ENCODE measurements around the gene IFT172. TPM values are rescaled to one million over a fixed set of nuclear protein-coding genes. Genes with fewer than 3 reads are reported as not detected.

The IFT172 gene
- total RNA-seq, 1 experiment from 2014 or later: 21.9 TPM

DNA sequence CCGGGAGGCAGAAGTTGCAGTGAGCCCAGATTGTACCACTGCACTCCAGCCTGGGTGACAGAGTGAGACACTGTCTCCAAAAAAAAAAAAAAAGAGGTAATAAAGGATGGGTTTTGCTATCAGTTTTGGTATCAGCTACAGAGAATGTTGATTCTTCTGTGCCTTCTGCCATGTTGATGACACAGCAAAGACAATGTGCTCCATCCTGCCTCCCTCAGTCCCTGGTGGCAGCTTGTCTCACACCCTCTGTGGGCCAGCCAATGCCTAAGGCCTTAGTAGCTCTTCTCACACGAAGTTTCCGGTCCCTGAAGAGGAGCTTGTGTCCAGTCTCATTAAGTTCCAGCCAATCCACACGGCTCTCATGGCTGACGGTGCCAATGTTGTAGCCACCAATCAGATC lies 17.6 kb downstream of the IFT172 start:
- Mint-ChIP-seq H3K4me1 (ENCODE audit: low read depth, unreplicated experiment) (no peaks in the 10 kb centered on the region), H3K9me3 (ENCODE audit: unreplicated experiment) (no peaks in the 10 kb centered on the region), H3K27me3 (ENCODE audit: insufficient read depth, unreplicated experiment) (no peaks in the 10 kb centered on the region), H3K27ac (ENCODE audit: unreplicated experiment) (no peak overlapping the region), H3K36me3 (ENCODE audit: insufficient read depth, unreplicated experiment) (no peaks in the 10 kb centered on the region), H3K4me3 (ENCODE audit: unreplicated experiment) (no peak overlapping the region)
- no peaks in the 10 kb centered on the region for H3K36me3 ChIP-seq (ENCODE audit: control insufficient read depth, insufficient read depth, low read length)
- ChIA-PET POLR2A (no interaction called here), CTCF (no interaction called here)
- intact Hi-C loops (cut with micrococcal nuclease; ENCODE audit: unreplicated experiment): no loop called here
- no peaks in the 10 kb centered on the region for H3K9me3 ChIP-seq
- H3K4me1 ChIP-seq: no peaks in the 10 kb centered on the region
- no TSS peak for BruUV-seq (replicated peaks)
- H3K27me3 ChIP-seq (replicated peaks; ENCODE audit: control insufficient read depth, insufficient read depth, low read length): no peaks in the 10 kb centered on the region
- TF ChIP-seq, protein P1, sequence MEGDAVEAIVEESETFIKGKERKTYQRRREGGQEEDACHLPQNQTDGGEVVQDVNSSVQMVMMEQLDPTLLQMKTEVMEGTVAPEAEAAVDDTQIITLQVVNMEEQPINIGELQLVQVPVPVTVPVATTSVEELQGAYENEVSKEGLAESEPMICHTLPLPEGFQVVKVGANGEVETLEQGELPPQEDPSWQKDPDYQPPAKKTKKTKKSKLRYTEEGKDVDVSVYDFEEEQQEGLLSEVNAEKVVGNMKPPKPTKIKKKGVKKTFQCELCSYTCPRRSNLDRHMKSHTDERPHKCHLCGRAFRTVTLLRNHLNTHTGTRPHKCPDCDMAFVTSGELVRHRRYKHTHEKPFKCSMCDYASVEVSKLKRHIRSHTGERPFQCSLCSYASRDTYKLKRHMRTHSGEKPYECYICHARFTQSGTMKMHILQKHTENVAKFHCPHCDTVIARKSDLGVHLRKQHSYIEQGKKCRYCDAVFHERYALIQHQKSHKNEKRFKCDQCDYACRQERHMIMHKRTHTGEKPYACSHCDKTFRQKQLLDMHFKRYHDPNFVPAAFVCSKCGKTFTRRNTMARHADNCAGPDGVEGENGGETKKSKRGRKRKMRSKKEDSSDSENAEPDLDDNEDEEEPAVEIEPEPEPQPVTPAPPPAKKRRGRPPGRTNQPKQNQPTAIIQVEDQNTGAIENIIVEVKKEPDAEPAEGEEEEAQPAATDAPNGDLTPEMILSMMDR (IDR thresholded peaks at IDR 0.05; ENCODE audit: insufficient read depth in 1 of 2, low read depth in 1 of 2, low read length in 1 of 2, severe bottlenecking in 1 of 2, unreplicated experiment in 1 of 2): no peak
- no peak overlapping the region for H3K4me3 ChIP-seq (ENCODE audit: low read depth, low read length)
- DNase-seq: no peak

DNA sequence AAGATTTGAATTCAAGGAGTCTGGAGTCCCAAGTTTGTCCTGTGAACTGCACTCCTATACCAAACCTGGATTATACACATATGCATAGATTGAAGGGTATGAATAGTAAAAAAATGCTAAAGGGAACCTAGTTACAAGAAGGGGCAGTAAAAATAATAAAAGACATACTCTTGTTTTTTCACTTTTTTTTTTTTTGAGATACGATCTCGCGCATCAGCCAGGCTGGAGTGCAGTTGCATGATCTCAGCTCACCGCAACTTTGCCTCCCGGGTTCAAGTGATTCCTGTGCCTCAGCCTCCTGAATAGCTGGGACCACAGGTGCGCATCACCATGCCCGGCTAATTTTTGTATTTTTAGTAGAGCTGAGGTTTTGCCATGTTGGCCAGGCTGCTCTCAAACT lies 25.1 kb downstream of the IFT172 start:
- intact Hi-C loops (cut with micrococcal nuclease; ENCODE audit: unreplicated experiment): no loop called here
- no peak overlapping the region for H3K27ac Mint-ChIP-seq (ENCODE audit: unreplicated experiment)
- no peaks in the 10 kb centered on the region for H3K36me3 Mint-ChIP-seq (ENCODE audit: insufficient read depth, unreplicated experiment)

DNA sequence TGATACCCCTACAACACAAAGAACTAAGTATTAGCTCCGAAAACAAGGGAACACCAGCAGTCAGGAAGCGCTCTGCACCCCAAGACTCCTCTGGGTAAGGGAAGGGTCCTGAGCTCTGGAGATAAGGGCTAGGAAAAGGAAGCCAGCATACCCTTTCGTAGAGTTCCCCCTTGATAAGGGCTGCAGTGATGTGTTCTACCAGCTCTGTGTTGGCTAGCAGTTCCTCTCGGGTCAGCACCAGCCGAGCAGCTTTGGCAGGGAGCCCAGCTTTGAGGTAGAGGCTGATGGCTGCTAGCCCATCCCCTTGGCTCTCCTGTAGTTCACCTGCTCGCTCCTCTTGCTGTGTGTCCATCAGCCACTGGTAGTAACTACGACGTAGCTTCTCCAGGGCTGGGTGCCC lies 28.4 kb downstream of the IFT172 start:
- H3K9me3 ChIP-seq: no peaks in the 10 kb centered on the region
- H3K4me1 ChIP-seq: peaks cover 4% of the 10 kb centered on the region; the same call in 1 of the 2 replicates
- no peaks in the 10 kb centered on the region for H3K36me3 ChIP-seq (ENCODE audit: control insufficient read depth, insufficient read depth, low read length)
- H3K27me3 ChIP-seq (replicated peaks; ENCODE audit: control insufficient read depth, insufficient read depth, low read length): no peaks in the 10 kb centered on the region
- no peaks in the 10 kb centered on the region for H3K36me3 Mint-ChIP-seq (ENCODE audit: insufficient read depth, unreplicated experiment)
- no peak for DNase-seq
- no peaks in the 10 kb centered on the region for H3K9me3 Mint-ChIP-seq (ENCODE audit: unreplicated experiment)
- ChIA-PET CTCF (no interaction called here), POLR2A (no interaction called here)
- H3K4me1 Mint-ChIP-seq (ENCODE audit: low read depth, unreplicated experiment): peaks cover 7% of the 10 kb centered on the region
- no peak overlapping the region for H3K4me3 Mint-ChIP-seq (ENCODE audit: unreplicated experiment)
- no peak overlapping the region for H3K4me3 ChIP-seq (ENCODE audit: low read depth, low read length)
- BruUV-seq (replicated peaks): no TSS peak
- intact Hi-C loops (cut with micrococcal nuclease; ENCODE audit: unreplicated experiment): no loop called here
- no peak overlapping the region for H3K27ac Mint-ChIP-seq (ENCODE audit: unreplicated experiment)
- H3K27me3 Mint-ChIP-seq (ENCODE audit: insufficient read depth, unreplicated experiment): no peaks in the 10 kb centered on the region
- TF ChIP-seq, protein P1 (IDR thresholded peaks at IDR 0.05; ENCODE audit: insufficient read depth in 1 of 2, low read depth in 1 of 2, low read length in 1 of 2, severe bottlenecking in 1 of 2, unreplicated experiment in 1 of 2): no peak

More for the DNA sequence above, 25.1 kb downstream of the IFT172 start:
- peaks cover 4% of the 10 kb centered on the region; the same call in 1 of the 2 replicates for H3K4me1 ChIP-seq
- POLR2A ChIA-PET: no interaction called here
- Mint-ChIP-seq H3K4me3 (ENCODE audit: unreplicated experiment) (no peak overlapping the region), H3K4me1 (ENCODE audit: low read depth, unreplicated experiment) (peaks cover 6% of the 10 kb centered on the region), H3K27me3 (ENCODE audit: insufficient read depth, unreplicated experiment) (no peaks in the 10 kb centered on the region), H3K9me3 (ENCODE audit: unreplicated experiment) (no peaks in the 10 kb centered on the region)
- TF ChIP-seq, protein P1 (IDR thresholded peaks at IDR 0.05; ENCODE audit: insufficient read depth in 1 of 2, low read depth in 1 of 2, low read length in 1 of 2, severe bottlenecking in 1 of 2, unreplicated experiment in 1 of 2): no peak
- no peak overlapping the region for H3K4me3 ChIP-seq (ENCODE audit: low read depth, low read length)
- H3K36me3 ChIP-seq (ENCODE audit: control insufficient read depth, insufficient read depth, low read length): no peaks in the 10 kb centered on the region
- DNase-seq: no peak
- no peaks in the 10 kb centered on the region for H3K9me3 ChIP-seq
- no TSS peak for BruUV-seq (replicated peaks)
- H3K27me3 ChIP-seq (replicated peaks; ENCODE audit: control insufficient read depth, insufficient read depth, low read length): no peaks in the 10 kb centered on the region
- CTCF ChIA-PET: no interaction called here
